Measurements from ENCODE around the gene TMEM108. TPM values are rescaled to one million over a fixed set of nuclear protein-coding genes. Genes with fewer than 3 reads are reported as not detected.

The TMEM108 gene
- total RNA-seq, 1 donor from 2014 or later = 0.60 TPM

GRCh38 chr3:133119176-133119575 is 81.0 kb downstream of the TMEM108 start:
- no peak for ATAC-seq

DNA sequence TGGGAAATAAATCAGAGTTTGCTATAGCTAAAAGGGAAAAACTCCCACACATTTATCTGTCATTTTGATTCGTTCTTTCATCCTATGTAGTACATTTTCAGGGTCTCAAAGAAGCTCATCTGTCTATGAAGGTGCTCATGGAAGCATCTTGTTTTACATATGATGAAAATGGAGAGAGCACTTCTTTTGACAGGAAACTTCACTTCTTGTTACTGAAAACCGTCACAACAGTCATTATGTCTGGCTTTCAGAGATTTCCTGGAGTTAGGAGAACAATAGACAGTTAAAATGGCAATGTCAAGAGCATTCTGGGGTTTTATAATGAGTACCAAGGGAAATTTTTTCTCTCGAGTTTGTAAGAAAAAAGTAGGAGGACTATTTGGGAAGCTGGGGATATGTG is 83.3 kb downstream of the TMEM108 start:
- no peak for ATAC-seq

GRCh38 chr3:133123636-133124035 is 85.4 kb downstream of the TMEM108 start:
- ATAC-seq = no peak

GRCh38 chr3:133124511-133124910 is 86.3 kb downstream of the TMEM108 start:
- no peak for ATAC-seq

GRCh38 chr3:133125171-133125570 is 87.0 kb downstream of the TMEM108 start:
- ATAC-seq = no peak

GRCh38 chr3:133125802-133126201 is 87.6 kb downstream of the TMEM108 start:
- ATAC-seq = no peak

DNA sequence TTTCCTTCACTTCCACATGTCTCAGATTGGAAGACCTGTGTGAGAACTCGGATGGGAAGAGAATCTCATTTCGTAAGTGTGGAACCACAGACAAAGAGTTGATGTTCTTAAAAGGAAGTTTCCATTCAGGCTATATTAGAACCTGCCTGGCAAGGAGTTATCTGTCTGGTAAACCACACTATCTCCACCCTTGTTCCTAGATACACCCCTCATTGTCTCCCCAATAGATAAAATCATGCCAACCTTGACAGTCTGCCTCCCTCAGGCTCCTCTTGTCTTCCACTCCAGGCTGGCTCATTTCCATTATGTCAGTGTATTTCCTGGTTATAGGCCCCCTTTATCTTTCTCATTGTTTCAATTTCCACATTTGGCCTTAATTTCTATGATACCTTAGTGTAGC is 89.2 kb downstream of the TMEM108 start:
- ATAC-seq = no peak

DNA sequence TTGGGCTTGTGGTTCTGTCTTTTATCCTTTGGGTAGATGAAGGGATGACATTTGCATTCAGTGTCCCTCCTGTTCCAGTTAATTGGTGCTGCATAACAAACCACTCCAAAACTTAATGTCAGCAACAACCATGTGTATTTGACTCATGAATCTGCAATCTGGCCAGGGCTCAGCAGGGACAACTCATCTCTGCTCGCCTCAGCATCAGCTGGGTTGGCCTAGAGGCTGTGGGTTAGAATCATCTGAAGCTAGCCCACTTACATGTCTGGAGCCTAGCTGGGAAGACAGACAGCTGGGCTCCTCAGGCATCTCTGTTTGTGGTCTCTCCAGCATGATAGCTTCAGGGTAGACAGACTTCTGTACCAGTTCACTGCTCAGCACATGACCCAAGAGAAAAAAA is 92.0 kb downstream of the TMEM108 start:
- no peak for ATAC-seq

- no peak for ATAC-seq
Observed at GRCh38 chr3:133135306-133135705, 97.1 kb downstream of the TMEM108 start.

- no peak for ATAC-seq
Observed at GRCh38 chr3:133136114-133137041, 98.2 kb downstream of the TMEM108 start.

- no peak for ATAC-seq
Observed at GRCh38 chr3:133137042-133137996, 99.1 kb downstream of the TMEM108 start.

- no peak for ATAC-seq
Observed at GRCh38 chr3:133138017-133138416, 99.8 kb downstream of the TMEM108 start.

DNA sequence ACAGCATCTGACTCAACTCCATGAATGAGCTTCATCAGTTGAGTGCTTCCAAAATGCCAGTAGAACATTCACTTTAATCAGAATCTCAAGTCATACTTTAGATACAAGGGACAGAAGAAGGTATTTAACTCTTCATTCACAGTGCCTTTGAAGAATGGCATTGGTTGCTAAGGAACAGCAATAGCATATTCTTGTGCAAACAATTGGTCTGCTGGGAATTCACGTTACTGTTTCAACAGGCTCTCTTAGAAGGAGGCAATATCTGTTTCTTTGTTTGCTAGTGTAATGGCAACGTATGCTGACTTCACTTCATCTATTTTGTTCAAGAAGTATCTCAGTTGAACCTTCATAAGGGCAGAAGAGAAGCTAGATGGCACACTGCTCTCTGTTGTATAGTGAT is 113.9 kb downstream of the TMEM108 start:
- ATAC-seq = no peak

GRCh38 chr3:133152681-133153220 is 114.6 kb downstream of the TMEM108 start:
- ATAC-seq = no peak

GRCh38 chr3:133153382-133153781 is 115.2 kb downstream of the TMEM108 start:
- no peak for ATAC-seq

GRCh38 chr3:133157716-133158115 is 119.5 kb downstream of the TMEM108 start:
- ATAC-seq = no peak

DNA sequence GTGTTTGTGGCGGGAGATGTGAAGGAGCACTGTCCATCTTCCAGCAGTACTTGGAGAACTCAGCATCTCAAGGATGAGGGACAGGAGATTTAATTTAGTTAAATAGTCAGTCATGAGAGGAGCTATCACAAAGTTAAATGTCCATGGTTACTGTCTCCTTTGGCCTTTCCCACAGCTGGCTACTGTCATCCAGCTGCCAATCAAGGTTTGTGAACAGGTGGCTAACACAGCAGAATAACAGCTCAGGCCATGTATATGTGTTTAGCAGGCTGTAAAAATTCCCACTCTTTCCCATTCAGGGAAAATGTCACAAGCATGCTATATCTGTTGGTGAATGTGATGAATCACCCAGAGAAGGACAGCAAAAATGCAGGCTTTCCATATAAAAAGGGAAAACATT is 120.5 kb downstream of the TMEM108 start:
- no peak for ATAC-seq

GRCh38 chr3:133159498-133160475 is 121.6 kb downstream of the TMEM108 start:
- ATAC-seq = no peak

DNA sequence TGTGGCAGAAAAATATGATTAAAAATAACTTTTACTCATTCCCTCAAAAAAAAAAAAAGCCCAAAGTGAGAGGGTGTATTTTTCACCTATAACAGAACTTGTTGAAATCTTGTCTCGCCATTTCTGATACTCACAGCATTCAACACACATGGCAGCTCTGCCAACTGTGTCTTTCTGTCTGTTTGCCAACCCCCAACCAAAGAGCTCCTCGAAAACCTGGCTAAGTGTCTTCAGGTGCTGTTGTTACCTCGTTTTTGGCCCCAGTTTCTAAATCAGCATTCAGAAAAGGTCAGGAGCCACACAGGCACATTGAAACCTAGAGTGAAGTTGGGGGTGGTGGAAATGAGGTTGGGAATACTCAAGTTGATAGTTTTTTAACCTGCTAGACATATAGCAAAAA is 123.5 kb downstream of the TMEM108 start:
- ATAC-seq = no peak

GRCh38 chr3:133162265-133162664 is 124.1 kb downstream of the TMEM108 start:
- no peak for ATAC-seq

- no peak for ATAC-seq
Observed at GRCh38 chr3:133162670-133163305, 124.6 kb downstream of the TMEM108 start.

Measured in esophagus mucosa (tissue), 1 donor.